ENCODE data around the gene C20orf144.

DNA sequence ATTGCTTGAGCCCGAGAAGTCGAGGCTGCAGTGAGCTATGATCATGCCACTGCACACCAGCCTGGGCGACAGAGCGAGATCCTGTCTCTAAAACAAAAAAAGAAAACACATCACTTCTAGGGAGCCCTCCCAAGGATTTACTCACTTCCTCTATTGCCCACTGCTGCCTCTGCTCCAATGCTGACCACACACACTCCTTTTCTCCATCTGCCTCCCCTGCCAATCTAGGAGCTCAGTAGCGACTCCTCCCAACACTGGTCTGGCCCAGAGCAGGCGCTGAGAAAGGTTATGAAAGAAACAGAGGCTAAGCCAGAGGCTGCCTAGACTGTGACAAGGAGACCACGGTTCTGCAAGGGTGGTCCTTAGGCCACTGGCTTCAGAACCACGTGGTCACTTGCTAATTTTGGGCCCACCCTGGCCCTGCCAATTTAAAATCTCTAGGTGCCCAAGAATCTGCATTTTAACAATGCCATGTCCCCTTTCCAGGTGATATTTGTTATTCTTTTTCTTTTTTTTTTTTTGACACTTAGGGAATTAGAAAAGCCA is 25.3 kb downstream of the C20orf144 start:
- TF ChIP-seq, protein P1, sequence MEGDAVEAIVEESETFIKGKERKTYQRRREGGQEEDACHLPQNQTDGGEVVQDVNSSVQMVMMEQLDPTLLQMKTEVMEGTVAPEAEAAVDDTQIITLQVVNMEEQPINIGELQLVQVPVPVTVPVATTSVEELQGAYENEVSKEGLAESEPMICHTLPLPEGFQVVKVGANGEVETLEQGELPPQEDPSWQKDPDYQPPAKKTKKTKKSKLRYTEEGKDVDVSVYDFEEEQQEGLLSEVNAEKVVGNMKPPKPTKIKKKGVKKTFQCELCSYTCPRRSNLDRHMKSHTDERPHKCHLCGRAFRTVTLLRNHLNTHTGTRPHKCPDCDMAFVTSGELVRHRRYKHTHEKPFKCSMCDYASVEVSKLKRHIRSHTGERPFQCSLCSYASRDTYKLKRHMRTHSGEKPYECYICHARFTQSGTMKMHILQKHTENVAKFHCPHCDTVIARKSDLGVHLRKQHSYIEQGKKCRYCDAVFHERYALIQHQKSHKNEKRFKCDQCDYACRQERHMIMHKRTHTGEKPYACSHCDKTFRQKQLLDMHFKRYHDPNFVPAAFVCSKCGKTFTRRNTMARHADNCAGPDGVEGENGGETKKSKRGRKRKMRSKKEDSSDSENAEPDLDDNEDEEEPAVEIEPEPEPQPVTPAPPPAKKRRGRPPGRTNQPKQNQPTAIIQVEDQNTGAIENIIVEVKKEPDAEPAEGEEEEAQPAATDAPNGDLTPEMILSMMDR (conservative IDR thresholded peaks at IDR 0.05; ENCODE audit: low read length): no peak
- no peak for TF ChIP-seq EZH2phosphoT487 (IDR thresholded peaks at IDR 0.05; ENCODE audit: borderline replicate concordance)
